Measurements from ENCODE around the gene B4GALT2. TPM values are rescaled to one million over a fixed set of nuclear protein-coding genes. Genes with fewer than 3 reads are reported as not detected.

Gene B4GALT2
- total and polyA plus RNA-seq, 3 experiments from 2014 or later = 1.9 to 41.7 (median 39.7) TPM

DNA sequence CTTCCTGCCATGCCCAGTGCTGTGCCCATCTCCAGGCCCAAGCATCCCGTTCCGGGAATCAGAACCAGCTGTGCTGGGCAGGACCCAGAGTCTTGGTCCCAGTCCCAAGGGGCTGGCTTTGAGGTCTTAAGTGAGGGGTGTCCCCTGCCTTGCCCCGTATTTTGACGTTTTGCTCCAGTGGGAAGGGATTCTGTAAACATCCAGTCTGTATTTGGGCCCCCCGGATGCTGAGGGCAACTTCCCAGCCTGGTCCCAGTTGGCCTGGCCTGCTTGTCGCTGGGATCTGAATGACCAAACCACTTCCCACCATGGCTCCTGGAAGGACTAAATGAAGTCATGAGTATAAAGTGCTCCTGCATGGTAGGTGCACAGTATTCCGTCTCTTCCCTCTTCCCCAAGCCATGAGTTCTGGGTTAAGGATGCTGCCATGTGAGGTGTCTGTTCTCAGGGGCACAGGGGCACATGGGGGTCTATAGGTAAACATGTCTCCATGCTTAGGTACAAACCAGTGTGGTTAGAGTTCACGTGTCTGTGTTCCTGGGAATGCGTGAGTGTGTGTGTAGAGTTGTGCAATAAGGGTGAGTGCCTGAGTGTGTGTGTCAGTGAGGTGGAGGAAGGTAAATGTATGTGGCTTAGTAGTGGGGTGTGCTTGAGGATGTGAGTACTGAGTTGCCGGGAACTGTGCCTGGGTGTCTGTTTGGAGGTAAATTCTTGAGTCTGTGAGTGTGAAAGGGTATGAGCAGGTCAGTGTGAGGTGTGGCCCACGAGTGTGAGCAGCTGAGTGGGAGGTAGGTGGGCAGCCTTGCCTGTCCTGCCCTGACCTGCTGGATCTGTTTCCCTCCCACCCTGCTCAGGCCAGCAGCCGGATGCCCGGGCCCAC lies 1.5 kb downstream of the B4GALT2 start:
- peaks cover 18% of the 10 kb centered on the region for H3K36me3 ChIP-seq (ENCODE audit: insufficient read depth, low read length)
- Mint-ChIP-seq H3K9me3 (no peaks in the 10 kb centered on the region), H3K27ac (peak overlapping the region in 6 of 8 donors; percentile 32 to 84 (median 68)), H3K36me3 (peaks cover 3 to 31% (median 9%) of the 10 kb centered on the region in 3 donors), H3K27me3 (peaks cover 0 to 10% of the 10 kb centered on the region in 2 donors), H3K4me3 (peak overlapping the region; percentile 88 to 92 (median 90)), H3K4me1 (peaks cover 38 to 47% (median 44%) of the 10 kb centered on the region in 3 donors)
- CTCF ChIA-PET = no interaction called here
- H3K4me1 ChIP-seq (ENCODE audit: insufficient read depth, low read length) = peaks cover 37% of the 10 kb centered on the region
- no peaks in the 10 kb centered on the region for H3K27me3 ChIP-seq (ENCODE audit: insufficient read depth, low read length, poor library complexity, severe bottlenecking)
- DNase-seq = no peak
- peak overlapping the region; percentile 49 for H3K4me3 ChIP-seq (ENCODE audit: low read length)
- H3K9me3 ChIP-seq (ENCODE audit: low read length) = no peaks in the 10 kb centered on the region
- peak overlapping the region; percentile 43 for H3K27ac ChIP-seq (ENCODE audit: low read depth, low read length)
- POLR2A ChIA-PET = no interaction called here

DNA sequence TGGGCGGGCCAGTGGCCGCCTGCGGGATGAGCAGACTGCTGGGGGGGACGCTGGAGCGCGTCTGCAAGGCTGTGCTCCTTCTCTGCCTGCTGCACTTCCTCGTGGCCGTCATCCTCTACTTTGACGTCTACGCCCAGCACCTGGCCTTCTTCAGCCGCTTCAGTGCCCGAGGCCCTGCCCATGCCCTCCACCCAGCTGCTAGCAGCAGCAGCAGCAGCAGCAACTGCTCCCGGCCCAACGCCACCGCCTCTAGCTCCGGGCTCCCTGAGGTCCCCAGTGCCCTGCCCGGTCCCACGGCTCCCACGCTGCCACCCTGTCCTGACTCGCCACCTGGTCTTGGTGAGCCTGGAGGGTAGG lies 2.1 kb downstream of the B4GALT2 start:
- CTCF ChIA-PET = no interaction called here
- POLR2A ChIA-PET = no interaction called here
- no peak for DNase-seq
- Mint-ChIP-seq H3K4me1 (peaks cover 33 to 40% (median 38%) of the 10 kb centered on the region in 3 donors), H3K27me3 (peaks cover 0 to 10% of the 10 kb centered on the region in 2 donors), H3K4me3 (peak overlapping the region in 3 of 7 donors; percentile 34 to 90 (median 88)), H3K9me3 (no peaks in the 10 kb centered on the region), H3K36me3 (peaks cover 3 to 27% (median 9%) of the 10 kb centered on the region in 3 donors), H3K27ac (no peak overlapping the region)
- Histone ChIP-seq H3K27ac (ENCODE audit: low read depth, low read length) (no peak overlapping the region), H3K4me3 (ENCODE audit: low read length) (no peak overlapping the region), H3K4me1 (ENCODE audit: insufficient read depth, low read length) (peaks cover 30% of the 10 kb centered on the region), H3K36me3 (ENCODE audit: insufficient read depth, low read length) (peaks cover 17% of the 10 kb centered on the region), H3K9me3 (ENCODE audit: low read length) (no peaks in the 10 kb centered on the region), H3K27me3 (ENCODE audit: insufficient read depth, low read length, poor library complexity, severe bottlenecking) (no peaks in the 10 kb centered on the region)

DNA sequence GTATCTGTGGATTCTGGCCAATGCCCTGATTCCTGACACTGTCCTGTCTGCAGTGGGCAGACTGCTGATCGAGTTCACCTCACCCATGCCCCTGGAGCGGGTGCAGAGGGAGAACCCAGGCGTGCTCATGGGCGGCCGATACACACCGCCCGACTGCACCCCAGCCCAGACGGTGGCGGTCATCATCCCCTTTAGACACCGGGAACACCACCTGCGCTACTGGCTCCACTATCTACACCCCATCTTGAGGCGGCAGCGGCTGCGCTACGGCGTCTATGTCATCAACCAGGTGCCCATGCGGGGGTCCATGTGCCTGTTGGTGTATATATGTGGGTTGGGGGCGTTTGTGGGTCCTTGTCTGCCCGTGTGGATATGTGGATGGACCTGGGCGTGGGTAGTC lies 2.6 kb downstream of the B4GALT2 start:
- no peak for DNase-seq
- Mint-ChIP-seq H3K27ac (no peak overlapping the region), H3K9me3 (no peaks in the 10 kb centered on the region), H3K36me3 (peaks cover 3 to 22% (median 9%) of the 10 kb centered on the region in 3 donors), H3K4me3 (peak overlapping the region in 3 of 7 donors; percentile 24 to 74 (median 49)), H3K27me3 (peaks cover 0 to 10% of the 10 kb centered on the region in 2 donors), H3K4me1 (peaks cover 28 to 35% (median 33%) of the 10 kb centered on the region in 3 donors)
- Histone ChIP-seq H3K27ac (ENCODE audit: low read depth, low read length) (no peak overlapping the region), H3K4me3 (ENCODE audit: low read length) (no peak overlapping the region), H3K36me3 (ENCODE audit: insufficient read depth, low read length) (peaks cover 12% of the 10 kb centered on the region), H3K4me1 (ENCODE audit: insufficient read depth, low read length) (peaks cover 25% of the 10 kb centered on the region), H3K27me3 (ENCODE audit: insufficient read depth, low read length, poor library complexity, severe bottlenecking) (no peaks in the 10 kb centered on the region), H3K9me3 (ENCODE audit: low read length) (no peaks in the 10 kb centered on the region)
- ChIA-PET POLR2A (no interaction called here), CTCF (no interaction called here)

DNA sequence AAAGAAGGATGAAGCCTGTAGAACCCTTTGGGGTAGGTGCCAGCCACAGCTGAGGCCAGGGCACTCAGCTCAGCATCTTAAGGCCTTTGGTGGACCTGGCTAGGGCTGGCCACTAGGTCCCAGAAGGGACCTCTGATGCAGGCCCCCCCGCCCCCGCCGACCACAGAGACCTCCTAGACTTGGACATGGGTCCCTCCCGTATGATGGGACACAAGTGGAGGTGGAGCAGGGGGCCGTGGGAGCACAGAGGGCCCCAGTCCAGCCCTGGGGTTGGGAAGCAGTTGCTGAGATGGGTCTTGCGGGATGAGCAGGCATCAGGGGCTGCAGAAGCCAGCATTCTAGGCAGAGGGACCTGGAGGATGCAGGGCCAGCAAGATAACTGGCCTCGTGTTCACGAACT lies 3.2 kb downstream of the B4GALT2 start:
- no peak overlapping the region for H3K27ac ChIP-seq (ENCODE audit: low read depth, low read length)
- H3K27me3 ChIP-seq (ENCODE audit: insufficient read depth, low read length, poor library complexity, severe bottlenecking) = no peaks in the 10 kb centered on the region
- no peak overlapping the region for H3K4me3 ChIP-seq (ENCODE audit: low read length)
- H3K4me1 ChIP-seq (ENCODE audit: insufficient read depth, low read length) = peaks cover 19% of the 10 kb centered on the region
- Mint-ChIP-seq H3K4me3 (peak overlapping the region in 2 of 7 donors; percentile 42 to 51), H3K27me3 (peaks cover 0 to 10% of the 10 kb centered on the region in 2 donors), H3K36me3 (peaks cover 2 to 16% (median 8%) of the 10 kb centered on the region in 3 donors), H3K9me3 (no peaks in the 10 kb centered on the region), H3K27ac (peak overlapping the region in 1 of 8 donors; percentile 83), H3K4me1 (peaks cover 22 to 29% (median 27%) of the 10 kb centered on the region in 3 donors)
- CTCF ChIA-PET = no interaction called here
- POLR2A ChIA-PET = no interaction called here
- H3K36me3 ChIP-seq (ENCODE audit: insufficient read depth, low read length) = peaks cover 6% of the 10 kb centered on the region
- no peak for DNase-seq
- no peaks in the 10 kb centered on the region for H3K9me3 ChIP-seq (ENCODE audit: low read length)

DNA sequence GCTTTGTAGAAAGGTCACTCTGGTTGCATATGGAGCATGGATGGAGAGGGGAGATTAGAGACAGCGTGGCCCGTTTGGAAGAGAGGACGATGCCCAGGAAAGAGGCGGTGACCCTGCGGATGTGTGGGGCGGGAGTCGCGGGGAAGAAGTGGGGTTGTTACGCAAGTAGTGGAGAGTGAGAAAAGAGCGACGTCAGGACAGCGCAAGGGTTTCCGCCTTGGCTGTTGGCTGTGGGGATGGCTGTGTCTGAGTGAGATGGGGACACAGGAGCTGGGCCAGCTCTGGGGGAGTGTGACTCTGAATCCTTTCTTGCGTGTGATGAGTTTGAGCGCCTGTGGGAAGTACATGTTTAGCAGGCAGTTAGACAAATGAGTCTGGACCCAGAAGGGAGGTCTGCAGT lies 3.8 kb downstream of the B4GALT2 start:
- H3K4me3 ChIP-seq (ENCODE audit: low read length) = no peak overlapping the region
- ChIA-PET POLR2A (no interaction called here), CTCF (no interaction called here)
- Mint-ChIP-seq H3K4me3 (peak overlapping the region in 1 of 7 donors; percentile 51), H3K4me1 (peaks cover 16 to 23% (median 21%) of the 10 kb centered on the region in 3 donors), H3K27ac (peak overlapping the region in 1 of 8 donors; percentile 15), H3K27me3 (peaks cover 0 to 10% of the 10 kb centered on the region in 2 donors), H3K36me3 (peaks cover 0 to 10% (median 2%) of the 10 kb centered on the region in 3 donors), H3K9me3 (no peaks in the 10 kb centered on the region)
- peaks cover under 1% of the 10 kb centered on the region for H3K36me3 ChIP-seq (ENCODE audit: insufficient read depth, low read length)
- no peaks in the 10 kb centered on the region for H3K27me3 ChIP-seq (ENCODE audit: insufficient read depth, low read length, poor library complexity, severe bottlenecking)
- H3K27ac ChIP-seq (ENCODE audit: low read depth, low read length) = no peak overlapping the region
- H3K9me3 ChIP-seq (ENCODE audit: low read length) = no peaks in the 10 kb centered on the region
- DNase-seq = no peak
- peaks cover 13% of the 10 kb centered on the region for H3K4me1 ChIP-seq (ENCODE audit: insufficient read depth, low read length)

DNA sequence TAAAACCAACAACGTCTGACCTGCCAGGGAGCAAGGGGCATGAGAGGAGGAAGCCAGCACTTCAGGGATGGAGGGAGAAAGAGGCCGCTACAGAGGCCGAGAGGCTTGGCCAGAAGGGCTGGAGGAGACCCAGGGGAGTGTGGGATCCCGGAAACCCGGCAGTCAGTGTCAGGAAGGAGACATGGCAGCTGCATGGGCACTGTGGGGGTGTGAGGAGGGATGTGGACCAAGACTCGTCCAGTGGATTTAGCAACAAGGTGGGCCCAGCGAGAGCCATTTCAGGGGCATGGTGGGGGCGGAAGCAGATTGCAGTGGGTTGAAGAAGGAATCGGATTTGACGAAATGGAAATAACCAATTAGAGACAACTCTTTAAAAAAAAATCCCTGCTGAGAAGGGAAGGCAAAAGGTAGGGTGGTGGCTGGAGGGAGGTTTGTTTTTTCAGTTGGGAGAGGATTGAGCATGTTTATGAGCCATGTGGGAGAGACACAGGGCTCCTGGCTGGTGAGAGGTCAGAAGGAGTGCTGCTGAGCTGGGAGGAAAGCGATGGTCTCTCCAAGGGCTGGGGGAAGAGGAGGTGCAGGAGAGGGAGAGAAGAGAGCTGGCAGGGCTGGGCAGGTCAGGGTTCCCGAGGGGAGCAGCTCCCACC lies 4.4 kb downstream of the B4GALT2 start:
- H3K36me3 Mint-ChIP-seq = peaks cover 0 to 5% (median 0%) of the 10 kb centered on the region in 3 donors
- Histone ChIP-seq H3K36me3 (ENCODE audit: insufficient read depth, low read length) (no peaks in the 10 kb centered on the region), H3K27me3 (ENCODE audit: insufficient read depth, low read length, poor library complexity, severe bottlenecking) (no peaks in the 10 kb centered on the region), H3K4me3 (ENCODE audit: low read length) (no peak overlapping the region), H3K4me1 (ENCODE audit: insufficient read depth, low read length) (peaks cover 10% of the 10 kb centered on the region), H3K27ac (ENCODE audit: low read depth, low read length) (no peak overlapping the region), H3K9me3 (ENCODE audit: low read length) (no peaks in the 10 kb centered on the region)
- H3K27ac Mint-ChIP-seq = no peak overlapping the region
- peaks cover 0 to 8% of the 10 kb centered on the region in 2 donors for H3K27me3 Mint-ChIP-seq
- H3K4me3 Mint-ChIP-seq = peak overlapping the region in 1 of 7 donors; percentile 45
- CTCF ChIA-PET = no interaction called here
- H3K9me3 Mint-ChIP-seq = no peaks in the 10 kb centered on the region
- POLR2A ChIA-PET = no interaction called here
- H3K4me1 Mint-ChIP-seq = peaks cover 12 to 18% (median 16%) of the 10 kb centered on the region in 3 donors
- no peak for DNase-seq

DNA sequence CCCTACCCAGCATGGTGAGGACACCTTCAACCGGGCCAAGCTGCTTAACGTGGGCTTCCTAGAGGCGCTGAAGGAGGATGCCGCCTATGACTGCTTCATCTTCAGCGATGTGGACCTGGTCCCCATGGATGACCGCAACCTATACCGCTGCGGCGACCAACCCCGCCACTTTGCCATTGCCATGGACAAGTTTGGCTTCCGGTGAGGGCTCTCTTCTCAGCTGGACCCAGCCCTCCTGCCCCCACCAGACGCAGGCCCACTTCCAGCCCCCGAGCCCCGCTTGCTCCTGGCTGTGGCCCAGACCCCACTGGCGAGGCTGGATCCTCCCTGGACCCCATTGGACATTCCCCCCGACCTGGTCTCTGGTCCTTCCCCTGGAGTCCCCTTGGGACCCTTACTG lies 5.8 kb downstream of the B4GALT2 start:
- H3K27ac Mint-ChIP-seq = no peak overlapping the region
- Histone ChIP-seq H3K9me3 (ENCODE audit: low read length) (no peaks in the 10 kb centered on the region), H3K4me1 (ENCODE audit: insufficient read depth, low read length) (peaks cover 4% of the 10 kb centered on the region), H3K4me3 (ENCODE audit: low read length) (no peak overlapping the region), H3K27ac (ENCODE audit: low read depth, low read length) (no peak overlapping the region), H3K36me3 (ENCODE audit: insufficient read depth, low read length) (no peaks in the 10 kb centered on the region), H3K27me3 (ENCODE audit: insufficient read depth, low read length, poor library complexity, severe bottlenecking) (no peaks in the 10 kb centered on the region)
- peaks cover 0 to under 1% (median 0%) of the 10 kb centered on the region in 3 donors for H3K36me3 Mint-ChIP-seq
- no peaks in the 10 kb centered on the region for H3K9me3 Mint-ChIP-seq
- no peak for DNase-seq
- peaks cover 0 to 2% of the 10 kb centered on the region in 2 donors for H3K27me3 Mint-ChIP-seq
- CTCF ChIA-PET = no interaction called here
- no peak overlapping the region for H3K4me3 Mint-ChIP-seq
- peaks cover 5 to 9% (median 8%) of the 10 kb centered on the region in 3 donors for H3K4me1 Mint-ChIP-seq
- POLR2A ChIA-PET = no interaction called here
